Stimulated activated naive CD8-positive, alpha-beta T cell treated with anti-CD3 and anti-CD28 coated beads, Interleukin-15, Interleukin-2, amounts not matched to agents 100 U/mL and 50 U/mL, for 24 hours (primary cell): Measurements from ENCODE around the gene DSP.

Experiments
- ATAC-seq: fragments of 150-1000 bp; cut with Tn5 transposase; one replicate; pipeline ENCODE4 v1.10.0; 2021
- DNase-seq: peaks from one replicate; pipeline ENCODE4 v3.0.0; 2021

The DSP gene

GRCh38 chr6:7535498-7535897 is 6.0 kb upstream of the DSP start:
- ATAC-seq (no peak), DNase-seq (no peak)

GRCh38 chr6:7537565-7538174 is 3.8 kb upstream of the DSP start:
- ATAC-seq (no peak), DNase-seq (no peak)

GRCh38 chr6:7538484-7538883 is 3.0 kb upstream of the DSP start:
- DNase-seq (no peak), ATAC-seq (no peak)

GRCh38 chr6:7540595-7540994 is 876 bp upstream of the DSP start:
- DNase-seq = no peak
- no peak for ATAC-seq

GRCh38 chr6:7542065-7542873 is 798 bp downstream of the DSP start:
- DNase-seq = peak; percentile 18
- ATAC-seq = no peak

- no peak for ATAC-seq
- DNase-seq = no peak
Observed at GRCh38 chr6:7542874-7543624, 1.6 kb downstream of the DSP start.

- DNase-seq (no peak), ATAC-seq (no peak)
Observed at GRCh38 chr6:7543789-7544424, 2.4 kb downstream of the DSP start.

GRCh38 chr6:7544597-7544996 is 3.1 kb downstream of the DSP start:
- no peak for ATAC-seq
- DNase-seq = no peak

- ATAC-seq = no peak
- DNase-seq = no peak
Observed at GRCh38 chr6:7545316-7546019, 4.0 kb downstream of the DSP start.

GRCh38 chr6:7546020-7546369 is 4.5 kb downstream of the DSP start:
- DNase-seq (no peak), ATAC-seq (no peak)

- no peak for ATAC-seq
Observed at GRCh38 chr6:7546383-7546782, 4.9 kb downstream of the DSP start.

GRCh38 chr6:7546896-7547295 is 5.4 kb downstream of the DSP start:
- DNase-seq (no peak), ATAC-seq (no peak)

More at GRCh38 chr6:7546383-7546782, 4.9 kb downstream of the DSP start:
- no peak for DNase-seq

GRCh38 chr6:7547315-7547714 is 5.8 kb downstream of the DSP start:
- DNase-seq (no peak), ATAC-seq (no peak)

- no peak for DNase-seq
- no peak for ATAC-seq
Observed at GRCh38 chr6:7550433-7550801, 8.9 kb downstream of the DSP start.

- ATAC-seq = no peak
- no peak for DNase-seq
Observed at GRCh38 chr6:7554533-7555275, 13.2 kb downstream of the DSP start.

GRCh38 chr6:7555671-7556070 is 14.2 kb downstream of the DSP start:
- DNase-seq = no peak
- ATAC-seq = no peak

GRCh38 chr6:7556394-7557106 is 15.1 kb downstream of the DSP start:
- DNase-seq = no peak
- ATAC-seq = no peak

GRCh38 chr6:7557652-7558051 is 16.2 kb downstream of the DSP start:
- ATAC-seq (no peak), DNase-seq (no peak)

GRCh38 chr6:7558781-7559180 is 17.3 kb downstream of the DSP start:
- no peak for ATAC-seq
- DNase-seq = no peak

- no peak for DNase-seq
- no peak for ATAC-seq
Observed at GRCh38 chr6:7559196-7559595, 17.7 kb downstream of the DSP start.
